ENCODE data around the gene MYO9B.

MYO9B gene

GRCh38 chr19:17055636-17056035 lies 19.9 kb upstream of the MYO9B start:
- Histone ChIP-seq H3K27ac (no peak overlapping the region), H3K4me3 (ENCODE audit: low read depth, low read length) (no peak overlapping the region), H3K27me3 (replicated peaks) (no peaks in the 10 kb centered on the region), H3K36me3 (replicated peaks) (peaks cover 18% of the 10 kb centered on the region)
- in situ Hi-C loops (cut with HindIII; ENCODE audit: low pct_ligation_motif_present, low sequenced_read_pairs) = no loop called here
- no peak for DNase-seq
- TF ChIP-seq, protein P1, sequence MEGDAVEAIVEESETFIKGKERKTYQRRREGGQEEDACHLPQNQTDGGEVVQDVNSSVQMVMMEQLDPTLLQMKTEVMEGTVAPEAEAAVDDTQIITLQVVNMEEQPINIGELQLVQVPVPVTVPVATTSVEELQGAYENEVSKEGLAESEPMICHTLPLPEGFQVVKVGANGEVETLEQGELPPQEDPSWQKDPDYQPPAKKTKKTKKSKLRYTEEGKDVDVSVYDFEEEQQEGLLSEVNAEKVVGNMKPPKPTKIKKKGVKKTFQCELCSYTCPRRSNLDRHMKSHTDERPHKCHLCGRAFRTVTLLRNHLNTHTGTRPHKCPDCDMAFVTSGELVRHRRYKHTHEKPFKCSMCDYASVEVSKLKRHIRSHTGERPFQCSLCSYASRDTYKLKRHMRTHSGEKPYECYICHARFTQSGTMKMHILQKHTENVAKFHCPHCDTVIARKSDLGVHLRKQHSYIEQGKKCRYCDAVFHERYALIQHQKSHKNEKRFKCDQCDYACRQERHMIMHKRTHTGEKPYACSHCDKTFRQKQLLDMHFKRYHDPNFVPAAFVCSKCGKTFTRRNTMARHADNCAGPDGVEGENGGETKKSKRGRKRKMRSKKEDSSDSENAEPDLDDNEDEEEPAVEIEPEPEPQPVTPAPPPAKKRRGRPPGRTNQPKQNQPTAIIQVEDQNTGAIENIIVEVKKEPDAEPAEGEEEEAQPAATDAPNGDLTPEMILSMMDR (IDR thresholded peaks at IDR 0.05; ENCODE audit: low read depth, low read length, missing control alignments) = no peak

DNA sequence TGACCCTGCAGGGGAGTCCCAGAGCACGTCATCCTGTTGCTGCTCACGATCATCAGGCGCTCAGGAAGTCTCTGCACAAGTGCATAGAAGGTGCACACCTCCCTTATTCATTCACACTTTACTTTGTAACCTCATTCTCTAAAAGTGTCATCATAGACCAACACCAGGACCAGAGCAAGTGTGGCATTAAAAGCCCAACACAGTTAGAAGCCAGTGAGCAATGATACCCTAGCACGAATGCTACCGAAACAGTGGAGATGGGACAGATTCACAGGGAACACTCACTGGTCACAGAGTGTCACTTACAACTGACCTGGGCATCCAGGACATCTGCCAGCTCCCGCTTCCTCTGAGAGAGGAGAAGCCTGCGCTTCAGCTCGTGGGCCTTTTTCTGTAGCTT lies 17.3 kb upstream of the MYO9B start:
- in situ Hi-C loops (cut with HindIII; ENCODE audit: low pct_ligation_motif_present, low sequenced_read_pairs) = no loop called here
- TF ChIP-seq, protein P1 (IDR thresholded peaks at IDR 0.05; ENCODE audit: low read depth, low read length, missing control alignments) = no peak
- H3K27ac ChIP-seq = no peak overlapping the region
- peaks cover 16% of the 10 kb centered on the region for H3K36me3 ChIP-seq (replicated peaks)
- no peak for DNase-seq
- H3K4me3 ChIP-seq (ENCODE audit: low read depth, low read length) = no peak overlapping the region
- H3K27me3 ChIP-seq (replicated peaks) = no peaks in the 10 kb centered on the region

DNA sequence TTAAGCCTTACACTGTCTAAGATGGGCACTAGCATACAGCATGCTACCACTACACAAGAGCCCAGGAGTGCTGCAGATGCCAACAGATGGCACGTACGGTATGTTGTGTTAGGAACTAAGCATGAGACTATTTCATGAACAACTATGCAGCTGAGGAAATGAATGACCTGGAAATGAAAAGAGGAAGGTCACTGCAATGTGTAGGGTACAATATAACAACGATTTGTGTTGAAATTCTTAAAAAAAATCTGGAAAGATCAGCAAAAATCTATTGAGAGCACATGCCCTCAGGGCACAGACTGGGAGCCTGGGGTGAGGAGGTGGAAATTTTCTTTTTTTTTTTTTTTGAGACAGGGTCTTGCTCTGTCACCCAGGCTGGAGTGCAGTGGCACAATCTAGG lies 14.8 kb upstream of the MYO9B start:
- no peak for DNase-seq
- H3K4me3 ChIP-seq (ENCODE audit: low read depth, low read length) = no peak overlapping the region
- H3K36me3 ChIP-seq (replicated peaks) = peaks cover 16% of the 10 kb centered on the region
- TF ChIP-seq, protein P1 (IDR thresholded peaks at IDR 0.05; ENCODE audit: low read depth, low read length, missing control alignments) = no peak
- no peak overlapping the region for H3K27ac ChIP-seq
- H3K27me3 ChIP-seq (replicated peaks) = no peaks in the 10 kb centered on the region
- in situ Hi-C loops (cut with HindIII; ENCODE audit: low pct_ligation_motif_present, low sequenced_read_pairs) = no loop called here

- DNase-seq = no peak
- TF ChIP-seq, protein P1 (IDR thresholded peaks at IDR 0.05; ENCODE audit: low read depth, low read length, missing control alignments) = no peak
- Histone ChIP-seq H3K36me3 (replicated peaks) (peaks cover 16% of the 10 kb centered on the region), H3K27ac (no peak overlapping the region), H3K27me3 (replicated peaks) (no peaks in the 10 kb centered on the region), H3K4me3 (ENCODE audit: low read depth, low read length) (no peak overlapping the region)
- in situ Hi-C loops (cut with HindIII; ENCODE audit: low pct_ligation_motif_present, low sequenced_read_pairs) = no loop called here
Measured at GRCh38 chr19:17061205-17061604, 14.4 kb upstream of the MYO9B start.

DNA sequence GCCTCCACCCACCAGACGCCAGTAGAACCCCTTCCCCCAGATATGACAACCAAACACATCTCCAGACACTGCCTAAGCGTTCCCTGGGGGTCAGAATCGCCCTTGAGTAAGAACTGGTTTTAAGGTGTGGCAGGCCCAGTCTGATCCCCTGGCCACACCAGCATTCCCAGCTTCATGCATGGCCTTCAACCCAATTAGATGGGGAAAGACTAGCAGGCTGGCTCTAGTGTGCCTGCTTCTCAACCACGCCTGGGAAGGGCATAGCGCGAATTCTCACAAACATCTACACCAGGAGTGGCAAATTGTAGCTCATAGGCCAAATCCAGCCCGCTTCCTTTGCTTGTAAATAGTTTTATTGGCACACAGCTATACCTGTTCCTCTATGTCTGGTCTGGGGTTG lies 13.9 kb upstream of the MYO9B start:
- in situ Hi-C loops (cut with HindIII; ENCODE audit: low pct_ligation_motif_present, low sequenced_read_pairs) = no loop called here

DNA sequence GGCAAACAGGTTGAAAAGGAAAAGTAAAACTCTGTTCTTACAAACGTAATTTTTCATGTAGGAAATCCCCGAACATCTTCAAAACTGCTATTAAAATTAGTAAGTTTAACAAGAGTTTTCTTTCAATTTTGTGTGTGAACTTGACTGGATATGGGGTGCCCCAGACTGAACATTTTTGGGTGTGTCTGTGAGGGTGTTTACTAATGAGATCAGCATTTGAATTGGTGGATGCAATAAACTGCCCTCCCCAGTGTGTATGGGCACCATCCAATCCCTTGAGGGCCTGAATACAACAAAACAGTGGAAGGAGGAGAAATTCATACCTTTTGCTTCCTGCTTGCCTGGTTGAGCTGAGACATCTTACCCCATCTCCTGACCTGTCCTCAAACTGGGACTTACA lies 12.1 kb upstream of the MYO9B start:
- in situ Hi-C loops (cut with HindIII; ENCODE audit: low pct_ligation_motif_present, low sequenced_read_pairs) = no loop called here
- peaks cover 6% of the 10 kb centered on the region for H3K36me3 ChIP-seq (replicated peaks)
- H3K27me3 ChIP-seq (replicated peaks) = no peaks in the 10 kb centered on the region
- DNase-seq = no peak
- TF ChIP-seq, protein P1 (IDR thresholded peaks at IDR 0.05; ENCODE audit: low read depth, low read length, missing control alignments) = no peak
- H3K27ac ChIP-seq = no peak overlapping the region
- H3K4me3 ChIP-seq (ENCODE audit: low read depth, low read length) = no peak overlapping the region

More for the DNA sequence above, 13.9 kb upstream of the MYO9B start:
- Histone ChIP-seq H3K36me3 (replicated peaks) (peaks cover 16% of the 10 kb centered on the region), H3K4me3 (ENCODE audit: low read depth, low read length) (no peak overlapping the region), H3K27me3 (replicated peaks) (no peaks in the 10 kb centered on the region), H3K27ac (no peak overlapping the region)
- DNase-seq = no peak
- TF ChIP-seq, protein P1 (IDR thresholded peaks at IDR 0.05; ENCODE audit: low read depth, low read length, missing control alignments) = no peak

Data from brain microvascular endothelial cell (primary cell).